Activated naive CD8-positive, alpha-beta T cell treated with anti-CD3 and anti-CD28 coated beads, Interleukin-2, amount 50 U/mL, for 24 hours (primary cell): Measurements from ENCODE around the gene USP34.

Experiments used
- ATAC-seq: fragments of 150-1000 bp; cut with Tn5 transposase; one replicate; pipeline ENCODE4 v1.10.0; 2021
- DNase-seq: peaks from one replicate; pipeline ENCODE4 v3.0.0; 2021
- H3K27ac Mint-ChIP-seq: one replicate; pipeline ENCODE4 v1.8.0; 2021; ENCODE audit warnings: mild to moderate bottlenecking, mixed read lengths
- H3K27me3 Mint-ChIP-seq: one replicate; pipeline ENCODE4 v1.8.0; 2021; ENCODE audit warnings: mixed read lengths
- H3K36me3 Mint-ChIP-seq: one replicate; pipeline ENCODE4 v1.8.0; 2021; ENCODE audit warnings: low read depth, mixed read lengths
- H3K4me1 Mint-ChIP-seq: one replicate; pipeline ENCODE4 v1.8.0; 2021; ENCODE audit warnings: mixed read lengths
- H3K4me3 Mint-ChIP-seq: one replicate; pipeline ENCODE4 v1.8.0; 2021; ENCODE audit warnings: mild to moderate bottlenecking, moderate library complexity, mixed read lengths
- H3K9me3 Mint-ChIP-seq: one replicate; pipeline ENCODE4 v1.8.0; 2021; ENCODE audit warnings: mixed read lengths

Gene USP34

DNA sequence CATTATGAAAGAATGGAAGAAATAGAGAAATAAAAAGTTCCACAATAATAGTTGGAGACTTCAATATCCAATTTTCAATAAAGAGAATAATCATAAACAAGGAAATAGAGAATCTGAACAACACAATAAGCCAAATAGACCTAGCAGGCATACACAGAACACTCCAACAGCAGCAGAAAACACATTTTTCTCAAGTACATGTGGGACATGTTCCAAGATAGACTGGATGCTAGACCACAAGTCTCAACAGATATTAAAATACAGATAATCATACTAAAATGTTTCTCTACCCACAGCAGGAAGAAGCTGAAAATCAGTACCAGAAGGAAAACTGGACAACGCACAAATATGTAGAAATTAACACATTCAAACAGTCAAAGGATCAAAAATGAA lies 113.9 kb downstream of the USP34 start:
- peaks cover 13% of the 10 kb centered on the region for H3K9me3 Mint-ChIP-seq
- peak overlapping the region; percentile 13 for H3K27ac Mint-ChIP-seq
- no peak for ATAC-seq
- H3K4me3 Mint-ChIP-seq, result no peak overlapping the region
- no peaks in the 10 kb centered on the region for H3K27me3 Mint-ChIP-seq
- peaks cover 48% of the 10 kb centered on the region for H3K36me3 Mint-ChIP-seq
- no peak for DNase-seq
- peaks cover 25% of the 10 kb centered on the region for H3K4me1 Mint-ChIP-seq

DNA sequence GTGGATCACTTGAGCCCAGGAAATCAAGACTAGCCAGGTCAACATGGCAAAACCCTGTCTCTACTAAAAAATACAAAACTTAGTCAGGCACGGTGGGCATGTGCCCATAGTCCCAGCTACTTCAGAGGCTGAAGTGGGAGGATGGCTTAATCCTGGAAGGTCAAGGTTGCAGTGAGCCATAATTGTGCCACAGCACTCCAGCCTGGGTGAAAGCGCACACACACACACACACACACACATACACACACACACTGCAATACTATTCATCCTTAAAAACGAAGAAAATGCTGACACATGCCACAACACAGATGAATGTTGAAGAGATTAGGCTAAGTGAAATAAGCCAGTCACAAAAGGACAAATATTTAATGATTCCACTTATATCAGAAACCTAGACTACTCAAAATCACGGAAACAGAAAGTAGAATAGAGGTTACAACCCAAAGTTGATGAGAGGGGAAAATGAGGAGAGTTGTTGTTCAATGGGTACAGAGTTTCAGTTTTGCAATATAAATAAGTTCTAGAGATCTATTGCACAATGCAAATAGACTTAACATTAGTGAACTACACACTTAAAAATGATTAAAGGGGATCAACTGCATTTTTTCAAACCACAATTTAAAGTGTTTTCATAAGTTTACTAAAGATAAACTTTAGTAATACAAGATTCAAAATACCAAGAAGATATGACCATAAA lies 114.5 kb downstream of the USP34 start:
- Mint-ChIP-seq H3K4me3 (no peak overlapping the region), H3K27ac (peak overlapping the region; percentile 13)
- DNase-seq, result no peak

GRCh38 chr2:61354543-61355197 lies 116.2 kb downstream of the USP34 start:
- ATAC-seq (no peak), DNase-seq (no peak)
- peaks cover 53% of the 10 kb centered on the region for H3K36me3 Mint-ChIP-seq
- H3K27ac Mint-ChIP-seq, result no peak overlapping the region
- peaks cover 24% of the 10 kb centered on the region for H3K4me1 Mint-ChIP-seq
- peaks cover 13% of the 10 kb centered on the region for H3K9me3 Mint-ChIP-seq
- no peak overlapping the region for H3K4me3 Mint-ChIP-seq
- H3K27me3 Mint-ChIP-seq, result no peaks in the 10 kb centered on the region

More for the DNA sequence above, 114.5 kb downstream of the USP34 start:
- no peaks in the 10 kb centered on the region for H3K27me3 Mint-ChIP-seq
- peak; percentile 20 for ATAC-seq
- peaks cover 25% of the 10 kb centered on the region for H3K4me1 Mint-ChIP-seq
- H3K9me3 Mint-ChIP-seq, result peaks cover 13% of the 10 kb centered on the region
- H3K36me3 Mint-ChIP-seq, result peaks cover 45% of the 10 kb centered on the region

GRCh38 chr2:61353909-61354308 lies 117.0 kb downstream of the USP34 start:
- DNase-seq, result no peak
- no peak for ATAC-seq
- Mint-ChIP-seq H3K9me3 (peaks cover 13% of the 10 kb centered on the region), H3K27ac (no peak overlapping the region), H3K27me3 (no peaks in the 10 kb centered on the region), H3K36me3 (peaks cover 57% of the 10 kb centered on the region), H3K4me1 (peaks cover 20% of the 10 kb centered on the region), H3K4me3 (no peak overlapping the region)

DNA sequence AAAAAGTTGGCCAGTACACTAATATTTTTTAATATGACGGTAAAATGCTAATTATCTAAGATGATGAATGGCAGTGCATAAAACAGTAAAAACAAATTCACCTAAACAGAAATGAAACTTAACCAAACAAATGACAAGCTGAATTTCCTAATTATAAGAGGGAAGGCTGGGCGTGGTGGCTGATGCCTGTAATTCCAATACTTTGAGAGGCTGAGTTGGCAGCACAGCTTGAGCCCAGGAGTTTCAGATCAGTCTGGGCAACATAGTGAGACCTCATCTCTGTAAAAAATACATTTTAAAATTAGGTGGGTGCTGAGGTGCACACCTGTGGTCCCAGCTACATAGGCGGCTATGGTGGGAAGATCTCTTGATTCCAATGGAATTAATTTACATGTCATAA lies 120.1 kb downstream of the USP34 start:
- Mint-ChIP-seq H3K36me3 (peaks cover 57% of the 10 kb centered on the region), H3K9me3 (peaks cover 13% of the 10 kb centered on the region)

DNA sequence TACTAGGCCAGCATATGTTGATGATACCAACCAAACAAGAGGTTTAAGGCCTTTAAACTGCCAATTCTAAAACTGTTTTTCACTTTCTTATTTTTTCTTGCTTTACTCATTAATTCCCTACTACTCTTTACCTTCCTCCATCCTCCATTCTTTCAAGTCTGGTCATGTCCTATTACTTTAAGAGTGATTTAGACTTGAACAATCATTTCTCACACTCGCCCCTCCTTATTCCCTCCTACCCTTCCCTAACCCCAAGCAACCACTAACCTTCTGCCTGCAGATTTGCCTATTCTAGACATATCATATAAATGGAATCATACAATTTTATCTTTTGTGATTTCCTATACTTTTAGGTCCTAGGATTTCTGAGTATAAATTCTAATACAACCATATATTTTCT lies 127.7 kb downstream of the USP34 start:
- H3K27ac Mint-ChIP-seq, result no peak overlapping the region
- no peak for ATAC-seq
- no peak for DNase-seq
- H3K4me3 Mint-ChIP-seq, result no peak overlapping the region
- H3K4me1 Mint-ChIP-seq, result no peaks in the 10 kb centered on the region
- no peaks in the 10 kb centered on the region for H3K27me3 Mint-ChIP-seq
- H3K9me3 Mint-ChIP-seq, result no peaks in the 10 kb centered on the region
- peaks cover 45% of the 10 kb centered on the region for H3K36me3 Mint-ChIP-seq

More for the DNA sequence above, 120.1 kb downstream of the USP34 start:
- Mint-ChIP-seq H3K27me3 (no peaks in the 10 kb centered on the region), H3K4me3 (no peak overlapping the region), H3K4me1 (peaks cover 4% of the 10 kb centered on the region), H3K27ac (no peak overlapping the region)
- no peak for ATAC-seq
- no peak for DNase-seq

DNA sequence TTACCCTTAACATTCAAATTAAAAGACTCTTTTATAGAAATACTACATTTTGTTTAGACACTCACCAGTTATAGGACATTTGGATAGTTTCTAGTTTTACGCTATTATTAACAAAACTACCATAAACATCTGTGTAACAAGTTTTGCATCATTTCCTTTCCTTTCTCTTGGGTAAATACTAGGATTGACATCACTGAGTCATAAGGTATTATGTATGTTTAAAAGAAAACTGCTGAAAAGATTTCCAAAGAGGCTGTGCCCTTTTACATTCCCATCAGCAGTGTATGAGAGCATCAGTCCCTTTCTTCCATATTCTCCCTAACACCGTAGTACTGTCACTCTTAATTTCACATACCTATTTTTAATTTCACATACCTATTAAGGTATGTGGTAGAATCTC lies 130.6 kb downstream of the USP34 start:
- ATAC-seq (no peak), DNase-seq (no peak)
- peak overlapping the region; percentile 49 for H3K27ac Mint-ChIP-seq
- no peaks in the 10 kb centered on the region for H3K9me3 Mint-ChIP-seq
- peaks cover 38% of the 10 kb centered on the region for H3K36me3 Mint-ChIP-seq
- H3K27me3 Mint-ChIP-seq, result no peaks in the 10 kb centered on the region
- H3K4me3 Mint-ChIP-seq, result no peak overlapping the region
- H3K4me1 Mint-ChIP-seq, result no peaks in the 10 kb centered on the region

DNA sequence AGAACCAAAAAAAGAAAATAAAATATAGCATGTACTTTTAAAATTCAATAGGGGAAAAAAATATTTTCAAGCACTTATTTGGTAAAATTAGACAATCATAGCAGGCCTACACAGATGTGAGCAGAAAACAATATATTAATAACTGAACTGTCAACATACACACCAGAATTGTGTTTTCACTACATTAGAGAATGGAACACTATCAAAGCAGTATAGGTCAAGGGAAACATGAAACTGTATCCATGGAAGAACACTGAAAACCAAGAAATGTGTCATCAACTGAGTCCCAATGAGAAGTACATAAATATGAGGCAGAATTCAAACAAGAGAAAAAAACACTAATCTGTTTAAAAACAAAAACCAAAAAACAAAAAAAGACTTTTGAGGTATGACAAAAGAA lies 132.4 kb downstream of the USP34 start:
- Mint-ChIP-seq H3K36me3 (peaks cover 28% of the 10 kb centered on the region), H3K27ac (no peak overlapping the region), H3K27me3 (no peaks in the 10 kb centered on the region), H3K4me3 (no peak overlapping the region), H3K9me3 (no peaks in the 10 kb centered on the region), H3K4me1 (no peaks in the 10 kb centered on the region)
- no peak for DNase-seq
- no peak for ATAC-seq

- Mint-ChIP-seq H3K27me3 (no peaks in the 10 kb centered on the region), H3K36me3 (peaks cover 18% of the 10 kb centered on the region), H3K4me3 (no peak overlapping the region), H3K27ac (no peak overlapping the region), H3K4me1 (no peaks in the 10 kb centered on the region), H3K9me3 (no peaks in the 10 kb centered on the region)
- DNase-seq, result no peak
- no peak for ATAC-seq
Measured at GRCh38 chr2:61335187-61335586, 135.7 kb downstream of the USP34 start.

DNA sequence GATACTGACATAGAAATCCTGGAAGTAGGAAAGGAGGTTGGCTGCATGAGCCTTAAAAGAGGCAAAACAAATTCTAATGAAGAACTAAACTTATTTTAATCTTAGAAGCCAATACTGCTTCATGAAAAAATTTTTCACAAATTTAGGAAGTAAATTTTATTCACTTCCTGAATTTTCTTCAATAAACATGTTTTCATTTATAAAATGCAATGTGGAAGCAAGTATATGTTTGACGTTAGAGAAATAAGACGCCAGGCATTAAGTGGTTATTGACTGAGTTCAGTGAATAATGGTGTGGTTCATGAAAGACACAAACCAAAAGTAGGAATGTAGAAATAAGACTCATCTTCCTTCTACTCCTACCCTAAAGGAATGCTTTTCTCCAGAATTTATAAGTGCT lies 136.4 kb downstream of the USP34 start:
- Mint-ChIP-seq H3K27me3 (no peaks in the 10 kb centered on the region), H3K9me3 (no peaks in the 10 kb centered on the region), H3K27ac (no peak overlapping the region), H3K4me3 (no peak overlapping the region), H3K4me1 (no peaks in the 10 kb centered on the region), H3K36me3 (peaks cover 18% of the 10 kb centered on the region)
- DNase-seq, result no peak
- ATAC-seq, result no peak

- H3K27ac Mint-ChIP-seq, result peak overlapping the region; percentile 9
- H3K4me3 Mint-ChIP-seq, result no peak overlapping the region
- DNase-seq (no peak), ATAC-seq (peak; percentile 91)
- peaks cover 37% of the 10 kb centered on the region for H3K36me3 Mint-ChIP-seq
- peaks cover 17% of the 10 kb centered on the region for H3K4me1 Mint-ChIP-seq
- no peaks in the 10 kb centered on the region for H3K27me3 Mint-ChIP-seq
- no peaks in the 10 kb centered on the region for H3K9me3 Mint-ChIP-seq
Measured at GRCh38 chr2:61328707-61329251, 142.1 kb downstream of the USP34 start.

DNA sequence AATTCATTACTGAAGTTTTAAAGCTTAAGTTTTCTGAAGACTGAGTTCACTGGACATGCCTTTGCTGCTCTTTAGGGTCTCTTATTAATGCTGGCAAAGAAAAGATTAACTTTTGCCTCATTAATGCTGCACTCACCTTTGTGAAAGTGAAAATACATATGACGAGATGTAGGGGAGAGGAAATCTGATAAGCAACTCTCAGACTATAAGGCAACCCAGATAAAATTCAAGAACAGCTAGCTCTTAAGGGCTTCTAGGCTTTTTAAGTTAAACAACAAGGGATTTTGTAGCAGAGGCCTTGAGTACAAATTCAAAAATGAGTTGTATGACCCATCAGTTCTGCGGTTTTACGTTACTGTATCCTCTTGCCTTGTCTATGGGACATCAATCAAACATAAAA lies 143.7 kb downstream of the USP34 start:
- no peak for DNase-seq
- peaks cover 38% of the 10 kb centered on the region for H3K36me3 Mint-ChIP-seq
- H3K4me3 Mint-ChIP-seq, result no peak overlapping the region
- peak; percentile 29 for ATAC-seq
- no peaks in the 10 kb centered on the region for H3K9me3 Mint-ChIP-seq
- peaks cover 17% of the 10 kb centered on the region for H3K4me1 Mint-ChIP-seq
- no peaks in the 10 kb centered on the region for H3K27me3 Mint-ChIP-seq
- no peak overlapping the region for H3K27ac Mint-ChIP-seq

- Mint-ChIP-seq H3K27me3 (no peaks in the 10 kb centered on the region), H3K27ac (no peak overlapping the region), H3K4me1 (peaks cover 17% of the 10 kb centered on the region), H3K4me3 (no peak overlapping the region), H3K9me3 (no peaks in the 10 kb centered on the region), H3K36me3 (peaks cover 40% of the 10 kb centered on the region)
- ATAC-seq (no peak), DNase-seq (no peak)
Measured at GRCh38 chr2:61326423-61326822, 144.5 kb downstream of the USP34 start.

DNA sequence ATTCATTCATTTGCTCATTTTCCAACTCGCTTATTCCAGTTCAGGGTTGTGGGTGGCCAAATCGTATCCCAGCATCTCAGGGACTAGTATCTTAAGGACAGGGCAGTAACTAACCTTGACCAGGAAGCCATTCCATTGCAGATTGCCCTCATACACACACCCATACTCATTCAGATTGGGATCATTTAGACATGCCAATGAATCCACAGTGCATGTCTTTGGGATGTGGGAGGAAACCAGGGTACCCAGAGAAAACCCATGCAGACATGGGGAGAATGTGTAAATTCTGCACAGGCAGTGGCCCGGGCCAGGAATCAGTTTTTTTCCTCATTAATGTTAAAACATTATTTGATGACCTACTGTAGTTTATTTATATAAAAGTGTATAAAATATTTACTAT lies 150.7 kb downstream of the USP34 start:
- Mint-ChIP-seq H3K4me3 (no peak overlapping the region), H3K36me3 (peaks cover 17% of the 10 kb centered on the region), H3K4me1 (no peaks in the 10 kb centered on the region), H3K27ac (no peak overlapping the region), H3K9me3 (no peaks in the 10 kb centered on the region), H3K27me3 (no peaks in the 10 kb centered on the region)
- ATAC-seq (no peak), DNase-seq (no peak)

DNA sequence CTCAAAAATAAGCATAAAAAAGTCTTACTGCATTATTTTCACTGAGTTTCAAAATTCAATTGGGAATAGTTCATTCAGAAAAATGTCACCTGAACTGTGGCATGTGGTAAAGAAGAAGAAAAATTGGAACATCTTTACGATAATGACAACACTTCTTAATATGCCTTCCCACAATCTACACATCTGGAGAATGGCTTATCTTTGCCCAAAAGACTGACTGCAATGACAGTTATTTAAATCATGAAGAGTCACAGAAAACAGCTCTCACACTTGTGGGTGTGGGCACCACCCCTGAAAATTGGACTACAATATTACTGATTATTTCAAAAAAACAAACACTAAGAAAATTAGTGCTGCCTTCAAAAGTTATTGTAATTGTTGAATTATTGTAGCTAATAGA lies 152.3 kb downstream of the USP34 start:
- Mint-ChIP-seq H3K27ac (no peak overlapping the region), H3K4me1 (no peaks in the 10 kb centered on the region), H3K4me3 (no peak overlapping the region), H3K36me3 (peaks cover 18% of the 10 kb centered on the region), H3K9me3 (no peaks in the 10 kb centered on the region), H3K27me3 (no peaks in the 10 kb centered on the region)
- DNase-seq (no peak), ATAC-seq (no peak)
